BLaER1 treated with 17β-estradiol and CSF1 and Interleukin-3, amounts not matched to agents 10 nM and 100 nM (cell line): ENCODE measurements around the gene RAD9A.
A peak's percentile ranks its signal among the peaks of the same experiment; 100 is the strongest.

Source experiments
- H3K27ac ChIP-seq, 11 experiments: shearing (Covaris generic); formaldehyde crosslinking; 2 replicates each; pipeline ENCODE4 v1.8.1; 2022
- H3K27me3 ChIP-seq, 11 experiments: shearing (Covaris generic); formaldehyde crosslinking; 2 replicates each; pipeline ENCODE4 v1.8.1; 2022
- H3K36me3 ChIP-seq, 11 experiments: shearing (Covaris generic); formaldehyde crosslinking; 2 replicates each; pipeline ENCODE4 v1.8.1; 2022
- H3K4me1 ChIP-seq, 10 experiments: shearing (Covaris generic); formaldehyde crosslinking; 2 replicates each; pipeline ENCODE4 v1.8.1; 2022
- H3K4me2 ChIP-seq, 11 experiments: shearing (Covaris generic); formaldehyde crosslinking; 2 replicates each; pipeline ENCODE4 v1.8.1; 2022
- H3K4me3 ChIP-seq, 10 experiments: shearing (Covaris generic); formaldehyde crosslinking; 2 replicates each; pipeline ENCODE4 v1.8.1; 2022
- H3K9ac ChIP-seq, 11 experiments: shearing (Covaris generic); formaldehyde crosslinking; 2 replicates each; pipeline ENCODE4 v1.8.1; 2022
- H3K9me3 ChIP-seq, 11 experiments: shearing (Covaris generic); formaldehyde crosslinking; replicated peaks in 1 of 11; 2 replicates each; pipeline ENCODE4 v1.8.1; 2022
- H4K20me1 ChIP-seq, 11 experiments: shearing (Covaris generic); formaldehyde crosslinking; 2 replicates each; pipeline ENCODE4 v1.8.1; 2022
- Cebpa-rat ChIP-seq, 11 experiments: shearing (Covaris generic); IDR thresholded peaks; 2 replicates each; pipeline ENCODE4 v1.8.1; 2022

RAD9A gene

DNA sequence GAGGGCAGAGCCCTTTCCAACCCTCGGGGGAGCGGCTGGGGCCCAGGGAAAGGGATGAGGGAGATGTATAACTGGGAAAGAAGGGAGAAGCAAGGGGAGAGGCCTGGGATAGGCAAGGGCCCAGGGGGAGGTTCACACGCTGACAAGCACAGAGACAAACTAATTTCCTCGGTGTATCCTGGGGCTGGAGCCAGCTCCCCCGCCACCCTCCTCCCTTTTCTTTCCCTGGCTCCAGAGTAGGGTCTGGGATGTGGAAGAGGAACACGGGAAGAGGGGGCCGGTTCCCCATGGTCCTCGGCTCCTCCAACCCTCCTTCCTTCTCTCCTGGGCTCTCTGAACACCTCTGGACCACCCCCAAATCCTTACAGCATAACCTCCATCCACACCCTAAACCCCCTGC, 25.2 kb upstream of the RAD9A start:
- no peak overlapping the region for H3K9ac ChIP-seq
- H3K4me2 ChIP-seq: peak overlapping the region; percentile 76 to 99 (median 82)
- no peak for TF ChIP-seq Cebpa-rat (IDR thresholded peaks at IDR 0.05)
- peaks cover 64 to 80% (median 77%) of the 10 kb centered on the region in 10 experiments for H3K4me1 ChIP-seq
- H3K27me3 ChIP-seq: peaks cover under 1 to 27% (median 15%) of the 10 kb centered on the region in 11 experiments; a peak in 15 of 22 replicates
- H3K36me3 ChIP-seq: peaks cover 0 to 6% (median 0%) of the 10 kb centered on the region in 11 experiments; a peak in 2 of 22 replicates
- H3K9me3 ChIP-seq: no peaks in the 10 kb centered on the region
- no peak overlapping the region for H3K27ac ChIP-seq
- H3K4me3 ChIP-seq: no peak overlapping the region
- H4K20me1 ChIP-seq: peaks cover 0 to 54% (median 8%) of the 10 kb centered on the region in 11 experiments; a peak in 11 of 22 replicates

DNA sequence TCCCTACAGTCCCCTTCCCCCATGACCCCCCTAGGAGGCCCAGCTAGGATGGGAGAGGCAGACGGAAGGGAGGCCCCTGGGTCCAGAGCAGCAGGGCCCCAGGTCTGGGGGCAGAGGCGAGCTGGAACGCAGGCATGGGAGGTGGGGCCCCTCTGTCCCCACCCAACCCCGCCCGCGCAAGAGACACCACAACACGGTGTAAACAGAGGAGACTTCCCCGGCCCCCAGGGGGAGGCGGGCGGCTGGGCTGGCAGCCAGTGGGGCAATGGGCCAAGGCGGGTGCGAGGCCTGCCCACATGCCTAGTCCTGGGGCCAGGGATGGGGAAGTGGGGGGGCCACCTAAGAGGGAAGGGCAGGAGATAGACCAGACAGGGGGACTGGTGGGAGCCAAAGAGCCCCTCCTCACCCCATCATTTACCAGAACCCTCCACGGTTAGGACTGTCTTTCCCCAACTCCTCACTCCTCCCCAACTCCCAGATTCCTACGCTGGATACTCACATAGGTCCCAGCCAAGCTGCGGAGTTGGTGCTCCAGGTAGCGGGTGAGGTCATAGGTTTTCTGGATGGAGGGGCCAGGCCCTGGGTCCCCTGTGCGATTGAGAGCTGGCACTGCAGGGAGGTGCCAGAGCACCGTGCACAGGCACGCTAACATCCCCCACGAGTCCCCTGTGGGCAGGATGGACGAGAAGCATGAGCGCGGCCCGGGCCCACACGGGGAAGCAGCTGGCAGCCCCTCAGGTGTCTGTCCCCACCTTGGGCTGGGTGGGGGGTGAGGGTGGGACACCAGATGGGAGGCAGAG, 24.6 kb upstream of the RAD9A start:
- Histone ChIP-seq H3K9me3 (no peaks in the 10 kb centered on the region), H3K27me3 (peaks cover 6 to 33% (median 19%) of the 10 kb centered on the region in 11 experiments; a peak in 20 of 22 replicates), H3K27ac (no peak overlapping the region), H3K4me1 (peaks cover 70 to 86% (median 83%) of the 10 kb centered on the region in 10 experiments), H3K9ac (no peak overlapping the region), H4K20me1 (peaks cover 0 to 55% (median 14%) of the 10 kb centered on the region in 11 experiments; a peak in 12 of 22 replicates), H3K4me3 (no peak overlapping the region), H3K4me2 (peak overlapping the region; percentile 76 to 99 (median 82)), H3K36me3 (peaks cover 0 to 6% (median 0%) of the 10 kb centered on the region in 11 experiments; a peak in 2 of 22 replicates)
- no peak for TF ChIP-seq Cebpa-rat (IDR thresholded peaks at IDR 0.05)

DNA sequence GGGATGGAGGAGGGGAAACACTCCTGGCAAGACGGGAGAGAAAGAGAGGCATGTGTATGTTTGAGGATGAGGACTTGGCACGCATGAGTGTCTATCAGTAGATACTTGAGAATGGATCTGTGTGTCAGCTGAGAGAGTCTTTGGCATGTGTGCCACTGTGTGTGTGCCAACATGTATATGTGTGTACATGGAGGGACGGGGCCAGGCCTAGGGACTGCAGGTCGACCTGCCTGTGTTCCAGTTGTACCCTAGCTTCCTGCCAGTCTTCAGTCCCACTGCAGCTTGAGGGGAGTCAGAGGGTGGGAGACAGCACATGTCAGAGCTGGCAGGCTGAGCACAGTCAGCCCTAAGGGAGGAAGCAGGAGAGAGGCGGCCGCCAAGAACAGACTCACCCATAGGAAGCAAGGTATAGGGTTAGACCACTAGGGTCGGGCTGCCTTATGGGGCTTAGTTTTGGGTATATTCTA, 24.0 kb upstream of the RAD9A start:
- Histone ChIP-seq H3K27me3 (peaks cover 8 to 38% (median 21%) of the 10 kb centered on the region in 11 experiments; a peak in 20 of 22 replicates), H3K36me3 (peaks cover 0 to 6% (median 0%) of the 10 kb centered on the region in 11 experiments; a peak in 2 of 22 replicates), H4K20me1 (peaks cover 0 to 55% (median 14%) of the 10 kb centered on the region in 11 experiments; a peak in 12 of 22 replicates), H3K4me3 (no peak overlapping the region), H3K27ac (no peak overlapping the region), H3K4me1 (peaks cover 71 to 88% (median 85%) of the 10 kb centered on the region in 10 experiments), H3K4me2 (peak overlapping the region; percentile 76 to 99 (median 82)), H3K9me3 (no peaks in the 10 kb centered on the region), H3K9ac (no peak overlapping the region)
- TF ChIP-seq Cebpa-rat (IDR thresholded peaks at IDR 0.05): no peak

DNA sequence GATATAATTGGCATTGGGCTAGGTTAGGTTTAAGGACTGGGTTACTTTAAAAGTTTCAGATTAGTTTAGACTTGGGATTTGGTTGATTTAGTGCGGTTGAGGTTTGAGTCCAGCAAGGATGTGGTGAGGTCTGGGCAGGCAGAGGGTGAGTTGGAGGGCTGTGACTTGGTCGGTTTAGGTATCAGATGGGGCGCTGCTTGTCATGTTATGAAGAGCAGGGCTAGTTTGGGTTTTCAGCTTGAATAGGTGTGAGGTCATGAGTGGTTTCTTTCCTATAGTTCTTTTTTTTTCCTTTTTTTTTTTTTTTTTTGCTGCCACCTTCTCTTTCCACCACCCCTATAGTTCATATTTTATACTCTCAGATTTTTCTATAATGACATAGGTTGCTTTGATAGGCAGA, 23.2 kb upstream of the RAD9A start:
- peaks cover 0 to 6% (median 0%) of the 10 kb centered on the region in 11 experiments; a peak in 2 of 22 replicates for H3K36me3 ChIP-seq
- peaks cover 0 to 55% (median 14%) of the 10 kb centered on the region in 11 experiments; a peak in 12 of 22 replicates for H4K20me1 ChIP-seq
- H3K4me2 ChIP-seq: peak overlapping the region; percentile 76 to 99 (median 82)
- no peak overlapping the region for H3K9ac ChIP-seq
- no peaks in the 10 kb centered on the region for H3K9me3 ChIP-seq
- peaks cover 71 to 92% (median 88%) of the 10 kb centered on the region in 10 experiments for H3K4me1 ChIP-seq
- TF ChIP-seq Cebpa-rat (IDR thresholded peaks at IDR 0.05): no peak
- H3K4me3 ChIP-seq: no peak overlapping the region
- H3K27me3 ChIP-seq: peaks cover 8 to 46% (median 28%) of the 10 kb centered on the region in 11 experiments; a peak in 20 of 22 replicates
- no peak overlapping the region for H3K27ac ChIP-seq

DNA sequence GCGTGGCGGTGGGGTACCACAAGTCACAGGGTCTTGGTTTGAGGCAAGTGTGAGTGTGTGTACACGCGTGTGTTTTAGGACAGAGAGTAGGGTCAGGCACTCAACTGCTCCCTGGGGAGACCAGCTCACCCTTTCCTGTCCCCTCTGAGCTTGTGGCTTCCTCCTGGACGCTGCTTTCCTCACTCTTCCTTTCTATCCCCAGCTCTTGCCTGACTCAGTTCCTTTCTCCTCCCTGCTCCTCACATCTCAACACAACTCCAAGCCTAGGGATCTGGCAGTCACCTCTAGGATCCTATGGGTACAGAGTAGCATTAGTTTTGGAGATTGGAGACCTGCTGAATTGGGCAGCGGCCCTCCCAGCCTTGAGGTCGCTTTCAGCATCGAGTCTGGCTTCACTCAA, 22.5 kb upstream of the RAD9A start:
- no peak for TF ChIP-seq Cebpa-rat (IDR thresholded peaks at IDR 0.05)
- Histone ChIP-seq H3K27me3 (peaks cover 8 to 53% (median 35%) of the 10 kb centered on the region in 11 experiments; a peak in 20 of 22 replicates), H3K9me3 (no peaks in the 10 kb centered on the region), H3K36me3 (peaks cover 0 to 6% (median 0%) of the 10 kb centered on the region in 11 experiments; a peak in 2 of 22 replicates), H3K4me1 (peaks cover 77 to 93% (median 89%) of the 10 kb centered on the region in 10 experiments), H3K27ac (0 out of 22 replicates have a peak overlapping the region, but pooled peaks of 1 of the 11 experiments have one; percentile 8), H3K9ac (peak overlapping the region in 6 of 11 experiments; percentile 1 to 45 (median 24); a peak in 5 of 22 replicates), H3K4me3 (peak overlapping the region in 3 of 10 experiments; percentile 13 to 45 (median 43); a peak in 4 of 20 replicates), H3K4me2 (peak overlapping the region; percentile 76 to 99 (median 82)), H4K20me1 (peaks cover 0 to 55% (median 14%) of the 10 kb centered on the region in 11 experiments; a peak in 12 of 22 replicates)

DNA sequence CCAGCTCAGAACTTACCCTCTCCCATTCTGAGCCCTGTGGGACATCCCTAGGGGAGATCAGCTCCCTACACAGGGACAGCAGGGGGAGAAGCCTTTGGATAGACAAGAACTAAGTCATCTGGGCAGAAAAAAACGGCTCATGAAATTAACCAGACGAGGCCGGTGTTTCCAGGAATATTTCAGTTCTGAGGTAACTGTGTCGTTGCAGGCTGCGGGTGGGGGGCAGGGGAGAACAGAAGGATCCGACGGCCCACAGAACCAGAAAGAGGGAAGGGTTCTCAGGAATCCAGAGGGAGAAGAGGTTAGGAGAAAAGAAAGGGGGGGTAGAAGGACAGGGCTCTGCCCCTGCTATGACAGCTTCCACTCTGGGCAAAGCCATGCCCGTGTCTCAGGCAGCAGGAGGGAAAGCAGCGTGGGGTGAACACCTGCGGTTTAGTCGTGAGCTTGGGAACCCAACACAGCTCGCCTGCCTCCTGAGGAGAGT, 21.9 kb upstream of the RAD9A start:
- TF ChIP-seq Cebpa-rat (IDR thresholded peaks at IDR 0.05): no peak
- peaks cover 79 to 93% (median 89%) of the 10 kb centered on the region in 10 experiments for H3K4me1 ChIP-seq
- H4K20me1 ChIP-seq: peaks cover 0 to 55% (median 14%) of the 10 kb centered on the region in 11 experiments; a peak in 12 of 22 replicates
- H3K4me3 ChIP-seq: peak overlapping the region in 1 of 10 experiments; percentile 45; a peak in 2 of 20 replicates
- H3K4me2 ChIP-seq: peak overlapping the region; percentile 76 to 99 (median 82)
- H3K9ac ChIP-seq: peak overlapping the region in 5 of 11 experiments; percentile 1 to 45 (median 30); a peak in 6 of 22 replicates
- H3K36me3 ChIP-seq: peaks cover 0 to 6% (median 0%) of the 10 kb centered on the region in 11 experiments; a peak in 2 of 22 replicates
- peak overlapping the region in 1 of 11 experiments; percentile 8; a peak in 1 of 22 replicates for H3K27ac ChIP-seq
- no peaks in the 10 kb centered on the region for H3K9me3 ChIP-seq
- peaks cover 8 to 59% (median 40%) of the 10 kb centered on the region in 11 experiments; a peak in 20 of 22 replicates for H3K27me3 ChIP-seq

DNA sequence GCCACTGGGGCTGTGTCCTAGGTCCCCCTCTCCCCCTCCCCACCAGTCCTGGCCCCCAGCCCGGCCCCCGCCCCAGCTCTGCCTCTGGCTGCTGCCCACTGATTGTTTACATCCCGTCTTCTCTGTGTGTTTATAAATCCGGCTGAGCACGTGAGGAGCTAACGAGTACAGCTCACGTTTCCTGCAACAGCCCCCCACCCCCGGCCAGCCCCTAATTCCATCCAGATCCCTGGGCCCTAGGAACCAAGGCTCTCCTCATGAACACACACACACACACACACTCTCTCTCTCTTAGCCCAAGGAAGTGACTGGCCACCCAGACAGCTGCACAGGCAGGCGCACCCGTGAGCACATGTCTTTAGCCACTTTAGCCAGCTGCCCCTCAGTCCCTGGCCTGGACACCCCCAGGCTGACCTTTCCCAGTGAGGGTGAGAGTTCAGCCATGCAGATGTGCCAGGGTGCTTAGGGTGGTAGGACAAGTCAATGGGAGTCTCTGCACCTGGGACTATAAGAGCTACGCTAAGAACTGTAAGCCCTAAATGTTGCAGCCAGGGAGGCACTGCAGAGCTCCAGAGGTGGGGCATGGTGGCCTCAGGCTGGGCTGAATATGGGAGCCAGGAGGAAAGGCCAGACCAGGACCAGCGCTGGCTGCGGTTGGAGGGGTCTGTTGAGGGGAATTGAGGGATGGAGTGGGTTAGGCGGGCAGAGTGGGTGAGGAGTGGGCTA, 21.3 kb upstream of the RAD9A start:
- Histone ChIP-seq H3K9ac (peak overlapping the region in 3 of 11 experiments; percentile 1 to 29 (median 7); a peak in 1 of 22 replicates), H3K36me3 (no peaks in the 10 kb centered on the region), H4K20me1 (peaks cover 0 to 55% (median 14%) of the 10 kb centered on the region in 11 experiments; a peak in 12 of 22 replicates), H3K4me1 (peaks cover 78 to 93% (median 85%) of the 10 kb centered on the region in 10 experiments), H3K9me3 (no peaks in the 10 kb centered on the region), H3K4me2 (peak overlapping the region; percentile 91 to 100 (median 98)), H3K27me3 (peaks cover 8 to 65% (median 45%) of the 10 kb centered on the region in 11 experiments; a peak in 20 of 22 replicates), H3K27ac (0 out of 22 replicates have a peak overlapping the region, but pooled peaks of 1 of the 11 experiments have one; percentile 10), H3K4me3 (no peak overlapping the region)
- no peak for TF ChIP-seq Cebpa-rat (IDR thresholded peaks at IDR 0.05)
